H1 (cell line): ENCODE data around the gene FHOD1. TPM values are rescaled to one million over a fixed set of nuclear protein-coding genes. Genes with fewer than 3 reads are reported as not detected.

Experiments
- CTCF ChIA-PET: fragments of 300-600 bp; sonication (Branson Sonifier 250); formaldehyde crosslinking; loops from one replicate; lab custom pipeline; 2021; ENCODE audit not compliant: partially characterized antibody; lab: Charles Lee
- POLR2A ChIA-PET: fragments of 300-600 bp; sonication (Branson Sonifier 250); formaldehyde crosslinking; loops from one replicate; lab custom pipeline; 2021; ENCODE audit warnings: inconsistent platforms; ENCODE audit not compliant: partially characterized antibody; lab: Charles Lee
- DNase-seq, 2 experiments: peaks; one replicate each; pipeline versions ENCODE4 v3.0.0 to v3.0.0-alpha.2; 2010 to 2022; ENCODE audit warnings: low spot score in 2 of 2, low read depth in 1 of 2, mixed read lengths in 1 of 2
- FAIRE-seq: peaks from 2 replicates; lab custom pipeline; 2011; peaks lifted over from hg19 to GRCh38; lab: Jason Lieb, UNC
- H2AFZ ChIP-seq: 2 replicates; pipeline ENCODE4 v1.8.1; 2012; ENCODE audit warnings: low read length, inconsistent platforms
- H2AK5ac ChIP-seq: 2 replicates; pipeline ENCODE4 v1.6.1; 2013; ENCODE audit warnings: low read depth, low read length
- H2BK120ac ChIP-seq: replicated peaks from 2 replicates; pipeline ENCODE3; 2013; ENCODE audit warnings: low read depth, low read length, inconsistent platforms
- H2BK12ac ChIP-seq: 2 replicates; pipeline ENCODE4 v1.6.1; 2013; ENCODE audit warnings: low read depth, low read length
- H2BK15ac ChIP-seq: 2 replicates; pipeline ENCODE4 v1.6.1; 2013; ENCODE audit warnings: low read length
- H2BK20ac ChIP-seq: 2 replicates; pipeline ENCODE4 v1.6.1; 2013; ENCODE audit warnings: low read length
- H2BK5ac ChIP-seq: 2 replicates; pipeline ENCODE4 v1.6.1; 2013; ENCODE audit warnings: low read depth, low read length
- H3K14ac ChIP-seq: 2 replicates; pipeline ENCODE4 v1.6.1; 2013; ENCODE audit warnings: inconsistent platforms; ENCODE audit not compliant: insufficient read length
- H3K18ac ChIP-seq: 2 replicates; pipeline ENCODE4 v1.6.1; 2013; ENCODE audit warnings: low read length; ENCODE audit errors: extremely low read depth
- H3K23ac ChIP-seq: 2 replicates; pipeline ENCODE4 v1.6.1; 2013; ENCODE audit warnings: inconsistent platforms; ENCODE audit not compliant: insufficient read length
- H3K23me2 ChIP-seq: 2 replicates; pipeline ENCODE4 v1.6.1; 2013; ENCODE audit warnings: low read depth, low read length
- H3K27ac ChIP-seq: 2 replicates; pipeline ENCODE4 v1.6.1; 2011; ENCODE audit warnings: low read depth, low read length, inconsistent platforms
- H3K27me3 ChIP-seq, 4 experiments: replicated peaks in 1 of 4; 1 replicate in 1 of 4; 2 replicates in 3 of 4; pipeline versions ENCODE4 v1.6.1 to v1.8.1; 2011 to 2013; ENCODE audit warnings: low read length in 3 of 4, mild to moderate bottlenecking in 3 of 4, inconsistent platforms in 2 of 4, mixed read lengths in 2 of 4, moderate library complexity in 1 of 4; ENCODE audit not compliant: control insufficient read depth in 3 of 4, insufficient read depth in 3 of 4; ENCODE audit errors: extremely low read depth in 1 of 4
- H3K36me3 ChIP-seq, 4 experiments: 2 replicates each; pipeline versions ENCODE4 v1.6.1 to v1.8.1; 2011 to 2013; ENCODE audit warnings: mild to moderate bottlenecking in 4 of 4, low read length in 3 of 4, moderate library complexity in 2 of 4, control low read depth in 1 of 4, inconsistent platforms in 1 of 4; ENCODE audit not compliant: insufficient read depth in 4 of 4, control insufficient read depth in 2 of 4
- H3K4ac ChIP-seq: replicated peaks from 2 replicates; pipeline ENCODE3; 2013; ENCODE audit warnings: low read length, low read depth, mixed read lengths, inconsistent platforms; ENCODE audit not compliant: insufficient read length
- H3K4me1 ChIP-seq, 4 experiments: replicated peaks in 1 of 4; 1 replicate in 1 of 4; 2 replicates in 3 of 4; pipeline versions ENCODE4 v1.6.1 to v1.8.1; 2011 to 2013; ENCODE audit warnings: low read length in 3 of 4, inconsistent platforms in 2 of 4, mixed read lengths in 1 of 4; ENCODE audit not compliant: insufficient read depth in 4 of 4, control insufficient read depth in 3 of 4
- H3K4me2 ChIP-seq, 2 experiments: 2 replicates each; pipeline versions ENCODE4 v1.6.1 to v1.8.1; 2011 to 2013; ENCODE audit warnings: low read depth in 2 of 2, low read length in 2 of 2, control low read depth in 1 of 2, inconsistent platforms in 1 of 2, mild to moderate bottlenecking in 1 of 2; ENCODE audit not compliant: insufficient read depth in 1 of 2
- H3K4me3 ChIP-seq, 4 experiments: fragments of 200-600, 300-600 bp in 1 of 4; sonication (generic), shearing (Covaris generic), sonication (Bioruptor Twin) in 1 of 4; 2 replicates each; pipeline versions ENCODE4 v1.5.1 to v1.8.1; 2011 to 2016; ENCODE audit warnings: low read length in 4 of 4, low read depth in 3 of 4, control low read depth in 2 of 4, inconsistent platforms in 2 of 4, mild to moderate bottlenecking in 2 of 4, mixed read lengths in 1 of 4, moderate library complexity in 1 of 4; ENCODE audit not compliant: insufficient read depth in 2 of 4; ENCODE audit errors: extremely low read depth in 1 of 4
- H3K56ac ChIP-seq: replicated peaks from 2 replicates; pipeline ENCODE3; 2013; ENCODE audit warnings: low read depth, mild to moderate bottlenecking, mixed read lengths, low read length, inconsistent platforms; ENCODE audit not compliant: insufficient read length
- H3K79me1 ChIP-seq: 2 replicates; pipeline ENCODE4 v1.6.1; 2013; ENCODE audit warnings: low read depth, low read length, control low read depth
- H3K79me2 ChIP-seq, 2 experiments: 2 replicates each; pipeline versions ENCODE4 v1.6.1 to v1.8.1; 2012 to 2013; ENCODE audit warnings: low read length in 2 of 2, mild to moderate bottlenecking in 2 of 2, inconsistent platforms in 1 of 2; ENCODE audit not compliant: insufficient read depth in 2 of 2, control insufficient read depth in 1 of 2
- H3K9ac ChIP-seq, 4 experiments: replicated peaks in 1 of 4; 1 replicate in 1 of 4; 2 replicates in 3 of 4; pipeline versions ENCODE4 v1.6.1 to v1.8.1; 2011 to 2013; ENCODE audit warnings: low read depth in 3 of 4, low read length in 3 of 4, control low read depth in 2 of 4, mild to moderate bottlenecking in 2 of 4, moderate library complexity in 2 of 4, inconsistent platforms in 1 of 4; ENCODE audit errors: extremely low read depth in 1 of 4
- H3K9me3 ChIP-seq, 2 experiments: 2 replicates each; pipeline versions ENCODE4 v1.6.1 to v1.8.1; 2012 to 2013; ENCODE audit warnings: mild to moderate bottlenecking in 2 of 2, moderate library complexity in 2 of 2, control low read depth in 1 of 2, inconsistent platforms in 1 of 2, low read depth in 1 of 2, low read length in 1 of 2, mixed read lengths in 1 of 2; ENCODE audit not compliant: insufficient read depth in 2 of 2
- H4K20me1 ChIP-seq, 2 experiments: replicated peaks in 1 of 2; 2 replicates each; pipeline versions ENCODE3 to v1.8.1; 2011 to 2013; ENCODE audit warnings: inconsistent platforms in 2 of 2, low read length in 2 of 2, mild to moderate bottlenecking in 1 of 2; ENCODE audit not compliant: insufficient read depth in 2 of 2, control insufficient read depth in 1 of 2
- H4K5ac ChIP-seq: 2 replicates; pipeline ENCODE4 v1.6.1; 2013; ENCODE audit warnings: low read length, low read depth, mixed read lengths, inconsistent platforms; ENCODE audit not compliant: insufficient read length
- H4K8ac ChIP-seq: 2 replicates; pipeline ENCODE4 v1.8.0; 2013; ENCODE audit warnings: mild to moderate bottlenecking, moderate library complexity, low read length, inconsistent platforms; ENCODE audit not compliant: insufficient read depth; ENCODE audit errors: extremely low read depth
- H4K91ac ChIP-seq: replicated peaks from 2 replicates; pipeline ENCODE3; 2013; ENCODE audit warnings: low read length, mixed read lengths, inconsistent platforms; ENCODE audit not compliant: insufficient read length
- CHD1 ChIP-seq: IDR thresholded peaks from 2 replicates; pipeline ENCODE4 v1.6.1; 2012; ENCODE audit warnings: low read depth, low read length, improper control_type of control experiment
- EGR1 ChIP-seq: IDR thresholded peaks from 2 replicates; pipeline ENCODE4 v1.6.1; 2011; ENCODE audit warnings: low read depth, low read length, borderline replicate concordance
- POLR2A ChIP-seq, 2 experiments: IDR thresholded peaks; 1 replicate in 1 of 2; 2 replicates in 1 of 2; pipeline ENCODE4 v1.6.1; 2011; ENCODE audit warnings: low read depth in 2 of 2, low read length in 2 of 2, mild to moderate bottlenecking in 2 of 2; ENCODE audit errors: control extremely low read depth in 1 of 2
- RNF2 ChIP-seq: fragments of 200-900, 300-1000 bp; sonication (generic); IDR thresholded peaks from 2 replicates; pipeline ENCODE4 v1.7.1; 2016; ENCODE audit warnings: borderline replicate concordance, low read depth, mild to moderate bottlenecking, antibody characterized with exemption, low read length; ENCODE audit not compliant: poor library complexity, severe bottlenecking; ENCODE audit errors: missing control alignments
- SIX5 ChIP-seq: IDR thresholded peaks from 2 replicates; pipeline ENCODE4 v1.6.1; 2011; ENCODE audit warnings: mild to moderate bottlenecking, low read depth, low read length
- SRF ChIP-seq: IDR thresholded peaks from 2 replicates; pipeline ENCODE4 v1.6.1; 2011; ENCODE audit warnings: mild to moderate bottlenecking, low read depth, low read length, moderate library complexity
- SUZ12 ChIP-seq: fragments of 200-600 bp; sonication (generic); IDR thresholded peaks from 2 replicates; pipeline ENCODE4 v1.6.1; 2012; ENCODE audit warnings: mild to moderate bottlenecking, inconsistent platforms, low read length, moderate library complexity, mixed read lengths
- WGBS, 2 experiments: shearing (Covaris generic) in 1 of 2; methylation state at CpG; one replicate each; pipeline versions ENCODE4 v1.1.6 to v1.1.7; 2013 to 2015; ENCODE audit warnings: low lambda C conversion rate in 2 of 2, mixed read lengths in 2 of 2, inconsistent platforms in 1 of 2, low coverage in 1 of 2, missing lambda C conversion rate in 1 of 2; ENCODE audit not compliant: insufficient replicate concordance in 2 of 2, insufficient coverage in 1 of 2, insufficient read length in 1 of 2; ENCODE audit errors: extremely low coverage in 1 of 2, missing lambda C conversion rate in 1 of 2; 5-methylcytosine and 5-hydroxymethylcytosine counted together
- polyA plus RNA-seq, 7 experiments: library from polyadenylated mRNA; depleted of rRNA in 3 of 7; stranded (reverse) in 5 of 7; unstranded in 2 of 7; fragments of >200 nt in 5 of 7; fragments of 200-250 nt in 2 of 7; gene quantifications; 1 replicate in 5 of 7; 2 replicates in 1 of 7; 4 replicates in 1 of 7; pipeline versions ENCODE4 v1.2.1 to v1.2.3, GENCODE V29; 2011 to 2013; ENCODE audit warnings: missing spikeins in 2 of 7, mixed read lengths in 2 of 7
- total RNA-seq: library from RNA; stranded (reverse); fragmentation: NEBNext Ultra II Directional; extraction: Animal tissue kit (Norgen Biotek cat#: 25700); gene quantifications from 2 replicates; pipeline ENCODE4 v1.2.1, GENCODE V29; 2021
- TF ChIP-seq, protein P1 (sequence below): IDR thresholded peaks from 2 replicates; pipeline ENCODE4 v1.6.1; 2011; ENCODE audit warnings: low read depth, mild to moderate bottlenecking, low read length; ENCODE audit not compliant: insufficient read depth

FHOD1 gene
- total and polyA plus RNA-seq, 2 of the 8 experiments (the other 6 are each of a cell fraction or from before 2014, with no cell fraction given), result 31.3 to 60.7 TPM

DNA sequence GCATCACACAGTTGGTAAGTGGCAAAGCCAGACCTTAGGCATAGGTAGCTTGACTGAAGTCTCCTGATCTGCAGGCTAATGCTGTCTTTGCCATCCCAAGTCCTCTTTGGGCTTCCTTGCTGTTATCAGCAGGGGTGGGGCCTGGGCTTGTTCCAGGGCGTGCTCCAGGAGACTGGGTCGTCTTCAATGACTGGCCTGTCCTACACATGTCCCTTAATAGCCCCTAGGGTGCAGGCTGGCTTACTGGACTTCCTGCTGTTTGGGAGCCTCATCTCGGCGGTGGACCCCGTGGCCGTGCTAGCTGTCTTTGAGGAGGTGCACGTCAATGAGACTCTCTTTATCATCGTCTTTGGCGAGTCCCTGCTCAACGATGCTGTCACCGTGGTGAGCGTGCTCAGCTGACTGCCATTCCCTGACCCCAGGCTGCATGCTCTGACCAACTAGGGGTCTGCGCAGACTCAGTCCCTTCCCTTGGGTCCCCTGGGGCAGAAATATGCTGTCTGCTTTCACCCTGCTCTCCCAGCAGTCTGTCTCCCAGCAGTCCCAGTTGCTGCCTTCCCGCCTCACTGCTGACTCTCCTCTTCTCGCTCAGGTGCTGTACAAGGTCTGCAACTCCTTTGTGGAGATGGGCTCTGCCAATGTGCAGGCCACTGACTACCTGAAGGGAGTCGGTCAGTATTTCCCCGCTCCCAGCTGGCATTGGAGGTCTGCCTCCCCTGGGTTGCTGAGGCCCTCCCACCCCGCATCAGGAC is 7.7 kb upstream of the FHOD1 start:
- no peak overlapping the region; the same call in 1 of the 2 replicates for H2BK5ac ChIP-seq
- TF ChIP-seq EGR1, result no peak
- no peak for TF ChIP-seq SUZ12
- TF ChIP-seq SIX5, result no peak
- TF ChIP-seq CHD1, result no peak
- no peak for TF ChIP-seq RNF2
- TF ChIP-seq SRF, result no peak
- no peak for TF ChIP-seq POLR2A (IDR thresholded peaks at IDR 0.05; ENCODE audit: control extremely low read depth in 1 of 2, low read depth in 2 of 2, low read length in 2 of 2)
- TF ChIP-seq, protein P1, sequence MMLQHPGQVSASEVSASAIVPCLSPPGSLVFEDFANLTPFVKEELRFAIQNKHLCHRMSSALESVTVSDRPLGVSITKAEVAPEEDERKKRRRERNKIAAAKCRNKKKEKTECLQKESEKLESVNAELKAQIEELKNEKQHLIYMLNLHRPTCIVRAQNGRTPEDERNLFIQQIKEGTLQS, result no peak

More for the DNA sequence above, 7.7 kb upstream of the FHOD1 start:
- Histone ChIP-seq H3K23me2 (no peaks in the 10 kb centered on the region), H3K4me3 (no peak overlapping the region), H4K91ac (no peak overlapping the region), H3K18ac (no peak overlapping the region), H3K27me3 (peaks cover 0 to 6% (median 1%) of the 10 kb centered on the region in 4 experiments; a peak in 4 of 7 replicates), H2BK20ac (no peak overlapping the region), H3K79me2 (no peaks in the 10 kb centered on the region), H2BK15ac (no peak overlapping the region), H3K36me3 (peaks cover 0 to 2% (median 0%) of the 10 kb centered on the region in 4 experiments; a peak in 2 of 8 replicates), H2BK12ac (no peak overlapping the region), H3K4me1 (no peaks in the 10 kb centered on the region; a peak in 1 of 7 replicates), H4K5ac (no peak overlapping the region), H3K27ac (no peak overlapping the region), H3K9ac (no peak overlapping the region), H2BK120ac (no peak overlapping the region), H3K23ac (no peak overlapping the region), H4K8ac (no peak overlapping the region), H4K20me1 (peaks cover 3 to 9% of the 10 kb centered on the region in 2 experiments), H3K79me1 (no peaks in the 10 kb centered on the region; the same call in 1 of the 2 replicates), H3K9me3 (no peaks in the 10 kb centered on the region), H3K4me2 (no peak overlapping the region), H3K4ac (no peak overlapping the region), H2AFZ (no peak overlapping the region), H3K56ac (no peak overlapping the region), H2AK5ac (no peak overlapping the region), H3K14ac (no peak overlapping the region)
- no peak for DNase-seq
- CTCF ChIA-PET, result interaction anchor here (2.6 kb wide), 1 partner anchor 30 kb away, joined by 12 read pairs; no protein-coding TSS in a partner anchor
- POLR2A ChIA-PET, result no interaction called here
- no peak for FAIRE-seq
- WGBS, 2 experiments, result 92% methylated on average over 18 of the region's 18 CpGs; no CpG with 5 or more reads in 1 of the 2 experiments
